ENCODE data around the gene RFFL.

DNA sequence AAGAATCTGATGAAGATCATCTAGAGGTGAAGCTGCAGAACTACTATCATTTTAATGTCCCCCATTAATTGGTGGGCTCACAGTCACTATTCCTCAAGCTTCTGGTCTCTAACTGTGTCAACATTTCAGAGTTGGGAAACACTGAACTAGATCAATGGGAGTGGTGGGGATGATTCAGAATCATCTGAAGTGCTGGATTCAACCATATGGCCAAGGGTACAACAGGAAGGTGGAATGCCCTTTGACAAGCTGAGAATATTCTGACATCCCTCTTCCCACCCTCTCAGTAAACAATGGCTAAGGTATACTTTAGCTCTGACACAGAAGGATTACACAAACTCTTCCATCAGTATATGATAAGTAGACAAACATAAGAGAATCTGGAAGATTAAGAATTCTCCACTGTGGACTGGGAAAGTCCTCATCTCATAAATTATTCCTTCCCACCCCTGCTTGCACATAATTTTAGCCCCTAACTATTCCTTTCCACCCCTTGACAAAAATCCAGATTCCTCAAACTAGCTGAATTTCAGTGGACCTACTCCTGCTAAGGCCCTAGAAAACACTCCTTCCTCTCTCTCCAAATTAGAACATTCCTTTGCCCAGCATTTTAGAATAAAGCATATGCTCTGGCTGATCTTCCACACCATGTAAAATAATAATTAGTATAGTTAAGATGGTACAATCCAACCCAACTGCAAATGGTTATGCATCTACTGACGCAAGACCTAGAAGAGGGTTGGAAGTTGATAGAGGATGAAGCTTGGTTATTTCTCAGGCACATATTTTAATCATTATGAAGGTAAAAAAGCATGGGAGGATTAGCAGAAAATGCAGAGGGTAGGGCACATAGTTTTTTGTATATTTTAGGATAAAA is 16.3 kb upstream of the RFFL start:
- TF ChIP-seq, protein P1, sequence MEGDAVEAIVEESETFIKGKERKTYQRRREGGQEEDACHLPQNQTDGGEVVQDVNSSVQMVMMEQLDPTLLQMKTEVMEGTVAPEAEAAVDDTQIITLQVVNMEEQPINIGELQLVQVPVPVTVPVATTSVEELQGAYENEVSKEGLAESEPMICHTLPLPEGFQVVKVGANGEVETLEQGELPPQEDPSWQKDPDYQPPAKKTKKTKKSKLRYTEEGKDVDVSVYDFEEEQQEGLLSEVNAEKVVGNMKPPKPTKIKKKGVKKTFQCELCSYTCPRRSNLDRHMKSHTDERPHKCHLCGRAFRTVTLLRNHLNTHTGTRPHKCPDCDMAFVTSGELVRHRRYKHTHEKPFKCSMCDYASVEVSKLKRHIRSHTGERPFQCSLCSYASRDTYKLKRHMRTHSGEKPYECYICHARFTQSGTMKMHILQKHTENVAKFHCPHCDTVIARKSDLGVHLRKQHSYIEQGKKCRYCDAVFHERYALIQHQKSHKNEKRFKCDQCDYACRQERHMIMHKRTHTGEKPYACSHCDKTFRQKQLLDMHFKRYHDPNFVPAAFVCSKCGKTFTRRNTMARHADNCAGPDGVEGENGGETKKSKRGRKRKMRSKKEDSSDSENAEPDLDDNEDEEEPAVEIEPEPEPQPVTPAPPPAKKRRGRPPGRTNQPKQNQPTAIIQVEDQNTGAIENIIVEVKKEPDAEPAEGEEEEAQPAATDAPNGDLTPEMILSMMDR (IDR thresholded peaks at IDR 0.05) = no peak
- TF ChIP-seq POLR2A (IDR thresholded peaks at IDR 0.05) (no peak), POLR2AphosphoS5 (IDR thresholded peaks at IDR 0.05) (no peak)

All from prostate gland (tissue), 2 donors.